LNCaP clone FGC (cell line): ENCODE results near the gene SSH2.

Source experiments
- DNase-seq: peaks from one replicate; pipeline ENCODE4 v3.0.0-alpha.2; 2011; ENCODE audit warnings: low read depth
- H3K4me3 ChIP-seq: 2 replicates; pipeline ENCODE4 v1.5.1; 2011; ENCODE audit warnings: mild to moderate bottlenecking, low read depth, low read length, control low read depth
- TF ChIP-seq, protein P1 (sequence below): IDR thresholded peaks from 2 replicates; pipeline ENCODE4 v1.5.1; 2012; ENCODE audit warnings: mild to moderate bottlenecking; ENCODE audit not compliant: control insufficient read depth, insufficient read depth; ENCODE audit errors: extremely low read depth

The SSH2 gene, protein sequence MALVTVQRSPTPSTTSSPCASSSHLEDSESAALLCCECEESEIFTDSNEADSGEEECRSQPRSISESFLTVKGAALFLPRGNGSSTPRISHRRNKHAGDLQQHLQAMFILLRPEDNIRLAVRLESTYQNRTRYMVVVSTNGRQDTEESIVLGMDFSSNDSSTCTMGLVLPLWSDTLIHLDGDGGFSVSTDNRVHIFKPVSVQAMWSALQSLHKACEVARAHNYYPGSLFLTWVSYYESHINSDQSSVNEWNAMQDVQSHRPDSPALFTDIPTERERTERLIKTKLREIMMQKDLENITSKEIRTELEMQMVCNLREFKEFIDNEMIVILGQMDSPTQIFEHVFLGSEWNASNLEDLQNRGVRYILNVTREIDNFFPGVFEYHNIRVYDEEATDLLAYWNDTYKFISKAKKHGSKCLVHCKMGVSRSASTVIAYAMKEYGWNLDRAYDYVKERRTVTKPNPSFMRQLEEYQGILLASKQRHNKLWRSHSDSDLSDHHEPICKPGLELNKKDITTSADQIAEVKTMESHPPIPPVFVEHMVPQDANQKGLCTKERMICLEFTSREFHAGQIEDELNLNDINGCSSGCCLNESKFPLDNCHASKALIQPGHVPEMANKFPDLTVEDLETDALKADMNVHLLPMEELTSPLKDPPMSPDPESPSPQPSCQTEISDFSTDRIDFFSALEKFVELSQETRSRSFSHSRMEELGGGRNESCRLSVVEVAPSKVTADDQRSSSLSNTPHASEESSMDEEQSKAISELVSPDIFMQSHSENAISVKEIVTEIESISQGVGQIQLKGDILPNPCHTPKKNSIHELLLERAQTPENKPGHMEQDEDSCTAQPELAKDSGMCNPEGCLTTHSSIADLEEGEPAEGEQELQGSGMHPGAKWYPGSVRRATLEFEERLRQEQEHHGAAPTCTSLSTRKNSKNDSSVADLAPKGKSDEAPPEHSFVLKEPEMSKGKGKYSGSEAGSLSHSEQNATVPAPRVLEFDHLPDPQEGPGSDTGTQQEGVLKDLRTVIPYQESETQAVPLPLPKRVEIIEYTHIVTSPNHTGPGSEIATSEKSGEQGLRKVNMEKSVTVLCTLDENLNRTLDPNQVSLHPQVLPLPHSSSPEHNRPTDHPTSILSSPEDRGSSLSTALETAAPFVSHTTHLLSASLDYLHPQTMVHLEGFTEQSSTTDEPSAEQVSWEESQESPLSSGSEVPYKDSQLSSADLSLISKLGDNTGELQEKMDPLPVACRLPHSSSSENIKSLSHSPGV (N-terminal part only)

DNA sequence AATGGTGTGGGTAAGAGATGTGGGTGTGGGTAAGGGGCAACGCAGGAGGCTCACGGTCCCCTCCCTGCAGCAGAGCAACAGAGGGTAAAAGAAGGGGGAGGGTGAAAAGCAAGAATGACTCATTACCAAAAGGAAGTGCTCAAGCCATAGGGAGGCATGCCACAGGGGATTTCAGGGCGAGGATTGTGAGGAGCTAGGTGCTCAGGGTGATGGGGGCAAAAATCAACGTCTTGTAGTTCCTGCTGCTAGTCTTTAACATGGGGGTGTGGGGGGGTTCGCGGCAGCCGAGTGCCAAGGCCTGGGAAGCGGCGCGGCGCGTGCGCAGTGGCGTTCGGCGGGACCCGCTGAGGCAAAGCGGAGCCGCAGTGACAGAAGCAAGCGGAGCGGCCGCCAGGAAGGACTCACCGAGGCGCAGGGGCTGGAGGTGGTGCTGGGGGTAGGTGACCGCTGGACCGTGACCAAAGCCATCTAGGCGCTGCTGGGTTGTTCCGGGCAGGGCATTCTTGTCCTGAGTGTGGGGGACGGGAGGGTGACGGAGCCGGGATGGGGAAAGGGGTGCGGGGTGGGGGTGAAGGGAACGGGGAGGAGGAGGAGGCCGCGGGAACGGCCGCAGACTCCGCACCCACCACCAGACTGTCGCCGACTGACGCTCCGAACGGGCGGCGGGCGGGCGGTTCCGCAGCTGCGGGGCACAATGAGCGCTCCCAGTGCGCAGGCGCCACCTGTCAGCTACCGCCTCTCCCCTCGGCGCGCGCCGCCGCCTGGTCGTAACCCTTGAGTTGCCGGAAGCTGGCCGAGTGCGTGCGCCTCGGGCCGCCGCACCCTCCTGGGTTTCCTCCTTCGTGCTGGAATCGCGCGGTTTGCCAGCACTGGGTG lies at the start of gene SSH2:
TSS of gene SSH2 (minus strand) at position 696 of the 876 bp plus-strand sequence. CDS start at position 468, 228 bp downstream.
- TF ChIP-seq, protein P1, sequence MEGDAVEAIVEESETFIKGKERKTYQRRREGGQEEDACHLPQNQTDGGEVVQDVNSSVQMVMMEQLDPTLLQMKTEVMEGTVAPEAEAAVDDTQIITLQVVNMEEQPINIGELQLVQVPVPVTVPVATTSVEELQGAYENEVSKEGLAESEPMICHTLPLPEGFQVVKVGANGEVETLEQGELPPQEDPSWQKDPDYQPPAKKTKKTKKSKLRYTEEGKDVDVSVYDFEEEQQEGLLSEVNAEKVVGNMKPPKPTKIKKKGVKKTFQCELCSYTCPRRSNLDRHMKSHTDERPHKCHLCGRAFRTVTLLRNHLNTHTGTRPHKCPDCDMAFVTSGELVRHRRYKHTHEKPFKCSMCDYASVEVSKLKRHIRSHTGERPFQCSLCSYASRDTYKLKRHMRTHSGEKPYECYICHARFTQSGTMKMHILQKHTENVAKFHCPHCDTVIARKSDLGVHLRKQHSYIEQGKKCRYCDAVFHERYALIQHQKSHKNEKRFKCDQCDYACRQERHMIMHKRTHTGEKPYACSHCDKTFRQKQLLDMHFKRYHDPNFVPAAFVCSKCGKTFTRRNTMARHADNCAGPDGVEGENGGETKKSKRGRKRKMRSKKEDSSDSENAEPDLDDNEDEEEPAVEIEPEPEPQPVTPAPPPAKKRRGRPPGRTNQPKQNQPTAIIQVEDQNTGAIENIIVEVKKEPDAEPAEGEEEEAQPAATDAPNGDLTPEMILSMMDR = 0 out of 2 replicates have a peak, but pooled peaks have one; percentile 8
- no peak for DNase-seq
- H3K4me3 ChIP-seq = peak within 1 kb of the TSS; percentile 92

DNA sequence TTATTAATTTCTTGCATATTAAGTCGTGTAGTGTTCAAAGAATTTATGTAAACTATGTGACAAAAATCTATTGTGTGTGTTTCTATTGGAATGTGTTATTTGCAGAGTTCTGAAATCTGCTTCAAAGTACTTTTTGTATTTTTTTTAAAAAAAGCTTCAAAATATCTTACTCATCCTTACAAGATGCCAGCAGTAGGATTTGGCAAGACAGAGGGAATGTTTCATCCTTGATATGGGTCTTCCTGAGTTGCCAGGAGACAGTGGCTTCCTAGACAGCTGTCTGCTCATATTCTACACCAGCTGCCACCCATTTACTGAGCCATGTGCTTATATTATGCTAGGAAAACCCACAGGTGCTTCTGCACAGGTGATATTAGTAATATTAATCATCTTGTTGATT lies 47.8 kb upstream of the SSH2 start:
- no peak for DNase-seq
- no peak overlapping the region for H3K4me3 ChIP-seq
- TF ChIP-seq, protein P1 = no peak

DNA sequence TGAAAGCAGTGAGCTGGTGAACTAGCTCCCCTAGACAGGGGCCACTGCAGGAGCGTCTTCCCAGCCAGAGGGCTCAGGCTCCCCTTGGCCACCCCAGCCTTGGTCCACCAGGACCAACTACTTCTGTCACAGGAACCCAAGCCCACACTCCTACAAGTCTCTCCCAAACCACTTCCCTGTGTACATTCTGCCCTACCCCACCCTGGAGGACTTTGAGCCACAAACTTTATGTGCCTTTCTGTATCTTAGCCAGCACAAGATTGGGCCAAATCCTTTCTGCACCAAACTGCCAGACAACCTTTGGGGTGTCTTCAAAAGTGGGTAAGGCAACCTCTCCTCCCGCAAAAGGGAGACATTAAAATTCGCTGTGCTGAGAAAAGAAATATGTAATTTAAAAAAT lies 43.0 kb upstream of the SSH2 start:
- TF ChIP-seq, protein P1 = no peak
- no peak overlapping the region for H3K4me3 ChIP-seq
- DNase-seq = no peak

DNA sequence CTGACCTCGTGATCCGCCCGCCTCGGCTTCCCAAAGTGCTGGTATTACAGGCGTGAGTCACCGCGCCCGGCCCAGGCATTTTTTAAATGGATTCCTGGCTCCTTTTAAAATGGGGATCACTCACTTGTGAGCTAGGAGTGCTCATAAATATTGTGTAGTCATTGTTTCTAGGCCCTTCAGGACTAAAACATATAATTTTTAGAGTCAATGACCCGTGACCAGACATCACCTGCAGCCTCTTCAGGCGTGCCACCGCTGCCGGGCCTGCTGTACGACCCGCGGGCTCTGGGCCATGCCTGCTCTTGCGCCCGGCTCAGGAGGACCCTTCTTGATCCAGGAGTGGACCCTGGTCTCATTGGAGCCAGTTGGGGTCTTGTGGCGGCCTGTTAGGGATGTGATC lies 42.2 kb upstream of the SSH2 start:
- TF ChIP-seq, protein P1 = no peak
- no peak for DNase-seq
- H3K4me3 ChIP-seq = no peak overlapping the region

DNA sequence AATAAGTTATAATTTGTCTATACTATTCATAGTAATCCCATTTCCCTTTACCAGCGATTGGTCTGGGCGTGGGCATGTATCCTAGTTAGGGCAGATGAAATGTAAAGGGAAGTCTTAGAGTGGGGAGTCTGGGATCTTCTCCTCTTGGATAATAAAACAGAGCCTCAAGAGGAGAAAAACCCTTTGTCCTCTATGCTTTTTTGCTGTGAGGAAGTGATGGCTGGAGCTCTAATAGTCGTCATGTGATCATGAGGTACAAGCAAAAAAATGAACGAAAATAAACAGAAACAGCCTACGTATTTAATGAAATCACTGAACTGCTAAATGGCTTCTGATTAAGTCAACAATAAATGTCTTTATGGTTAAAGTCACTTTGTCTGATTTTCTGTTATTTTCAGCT lies 38.2 kb upstream of the SSH2 start:
- no peak for DNase-seq
- TF ChIP-seq, protein P1 = no peak
- no peak overlapping the region for H3K4me3 ChIP-seq

DNA sequence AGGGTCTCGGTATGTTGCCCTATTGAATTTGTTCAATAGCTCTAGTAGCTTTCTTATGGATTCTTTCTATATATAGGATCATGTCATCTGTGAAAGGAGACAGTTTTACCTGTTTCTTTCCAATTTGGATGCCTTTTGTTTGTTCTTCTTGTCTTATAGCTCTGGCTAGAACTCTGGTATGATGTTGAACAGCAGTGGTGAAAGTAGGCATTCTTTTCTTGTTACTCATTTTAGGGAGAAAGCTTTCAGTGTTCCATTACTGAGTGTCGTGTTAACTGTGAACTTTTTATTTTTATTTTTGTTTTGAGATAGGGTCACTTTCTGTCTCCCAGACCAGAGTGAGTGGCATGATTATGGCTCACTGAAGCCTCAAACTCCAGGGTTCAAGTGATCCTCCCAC lies 32.6 kb upstream of the SSH2 start:
- no peak overlapping the region for H3K4me3 ChIP-seq
- TF ChIP-seq, protein P1 = no peak
- no peak for DNase-seq
